Kidney (tissue), 14 donors: ENCODE data around the gene MKRN1. TPM values are rescaled to one million over a fixed set of nuclear protein-coding genes. Genes with fewer than 3 reads are reported as not detected.
A peak's percentile ranks its signal among the peaks of the same experiment; 100 is the strongest.

Experiments used
- DNase-seq, 5 donors: peaks; one replicate each; pipeline ENCODE4 v3.0.0-alpha.2; 2013 to 2020
- FAIRE-seq: peaks from 2 replicates; lab custom pipeline; 2012; peaks lifted over from hg19 to GRCh38; lab: Jason Lieb, UNC
- H3K27ac ChIP-seq, 2 donors: one replicate each; pipeline ENCODE4 v1.7.0; 2013; ENCODE audit warnings: low read depth in 2 of 2, low read length in 2 of 2, inconsistent platforms in 1 of 2
- H3K27me3 ChIP-seq: one replicate; pipeline ENCODE4 v1.7.1; 2013; ENCODE audit warnings: low read length, inconsistent platforms; ENCODE audit not compliant: control insufficient read depth, insufficient read depth
- H3K36me3 ChIP-seq, 3 donors: one replicate each; pipeline versions ENCODE4 v1.7.0 to v1.7.1; 2013; ENCODE audit warnings: low read length in 3 of 3, control low read depth in 1 of 3, inconsistent platforms in 1 of 3; ENCODE audit not compliant: insufficient read depth in 3 of 3, control insufficient read depth in 2 of 3
- H3K4me1 ChIP-seq, 3 donors: one replicate each; pipeline versions ENCODE4 v1.7.0 to v1.7.1; 2013; ENCODE audit warnings: low read length in 3 of 3, inconsistent platforms in 1 of 3, low read depth in 1 of 3; ENCODE audit not compliant: control insufficient read depth in 2 of 3, insufficient read depth in 2 of 3
- H3K4me3 ChIP-seq, 3 donors: one replicate each; pipeline versions ENCODE4 v1.7.0 to v1.8.1; 2013; ENCODE audit warnings: low read length in 3 of 3, control low read depth in 1 of 3, inconsistent platforms in 1 of 3
- H3K9ac ChIP-seq, 3 donors: one replicate each; pipeline versions ENCODE4 v1.7.0 to v1.7.1; 2013; ENCODE audit warnings: low read length in 3 of 3, control low read depth in 1 of 3, inconsistent platforms in 1 of 3
- H3K9me3 ChIP-seq, 3 donors: one replicate each; pipeline versions ENCODE4 v1.7.0 to v1.7.1; 2013; ENCODE audit warnings: low read length in 3 of 3, control low read depth in 1 of 3, inconsistent platforms in 1 of 3; ENCODE audit not compliant: control insufficient read depth in 2 of 3, insufficient read depth in 1 of 3
- CTCF ChIP-seq: IDR thresholded peaks from 3 replicates; pipeline ENCODE4 v1.5.1; 2012; ENCODE audit warnings: mild to moderate bottlenecking, moderate library complexity, borderline replicate concordance; ENCODE audit not compliant: insufficient read depth; ENCODE audit errors: extremely low read depth
- intact Hi-C: fragments of 100-400 bp; cut with DNase I; formaldehyde crosslinking; loops from one replicate; pipeline ENCODE4 v1.11.1; 2022
- polyA plus RNA-seq: library from polyadenylated mRNA; stranded (reverse); fragments of 350-450 nt; fragmentation: Illumina TruSeq; extraction: RNeasy Lipid Tissue Mini Kit (QIAGEN cat#74804); gene quantifications from one replicate; pipeline ENCODE4 v1.2.3, GENCODE V29; 2014; ENCODE audit warnings: low read depth, low replicate concordance; ENCODE audit not compliant: insufficient read depth
- total RNA-seq: library from RNA; stranded (reverse); fragmentation: NEBNext Ultra II Directional; extraction: Animal tissue kit (Norgen Biotek cat#: 25700); gene quantifications from one replicate; pipeline ENCODE4 v1.2.1, GENCODE V29; 2021
- donor health status: control.
- donor health status: control.
- donor health status: control.
- donor health status: control.
- donor health status: control.
- donor health status: DM: yes; HTN: yes; CAD: no.
- donor health status: Normal renal cell carcinoma (clear cell type).

The MKRN1 gene
- total and polyA plus RNA-seq, 2 donors from 2014 or later: 48.8 to 106 TPM

GRCh38 chr7:140485500-140486265 is 6.4 kb upstream of the MKRN1 start:
- Histone ChIP-seq H3K4me1 (no peaks in the 10 kb centered on the region), H3K27ac (no peak overlapping the region), H3K27me3 (no peaks in the 10 kb centered on the region), H3K9ac (no peak overlapping the region), H3K9me3 (no peaks in the 10 kb centered on the region), H3K4me3 (no peak overlapping the region), H3K36me3 (no peaks in the 10 kb centered on the region)
- FAIRE-seq (no peak), DNase-seq (peak in 1 of 5 donors; percentile 54)
- intact Hi-C loops: no loop called here
- TF ChIP-seq CTCF: no peak

GRCh38 chr7:140484951-140485499 is 5.7 kb upstream of the MKRN1 start:
- H3K9me3 ChIP-seq: no peaks in the 10 kb centered on the region
- no peaks in the 10 kb centered on the region for H3K4me1 ChIP-seq
- H3K27me3 ChIP-seq: no peaks in the 10 kb centered on the region
- FAIRE-seq: no peak
- no peak for TF ChIP-seq CTCF
- H3K9ac ChIP-seq: no peak overlapping the region
- no peak overlapping the region for H3K4me3 ChIP-seq
- intact Hi-C loops: no loop called here
- H3K27ac ChIP-seq: no peak overlapping the region
- no peak for DNase-seq
- no peaks in the 10 kb centered on the region for H3K36me3 ChIP-seq

- no peak for TF ChIP-seq CTCF
These were observed 5.2 kb upstream of the MKRN1 start for GRCh38 chr7:140484479-140484878.

More at GRCh38 chr7:140484479-140484878, 5.2 kb upstream of the MKRN1 start:
- Histone ChIP-seq H3K4me3 (no peak overlapping the region), H3K27me3 (no peaks in the 10 kb centered on the region), H3K9ac (no peak overlapping the region), H3K4me1 (peaks cover 0 to 3% (median 0%) of the 10 kb centered on the region in 3 donors), H3K9me3 (no peaks in the 10 kb centered on the region), H3K27ac (no peak overlapping the region), H3K36me3 (no peaks in the 10 kb centered on the region)
- peak in 1 of 5 donors; percentile 29 for DNase-seq
- intact Hi-C loops: no loop called here
- no peak for FAIRE-seq
